HG02981 (cell line): ENCODE results near the gene FBXL22.

ENCODE experiments used
- ATAC-seq: cut with Tn5 transposase; IDR thresholded peaks from one replicate; pipeline ENCODE4 v1.9.1; 2021; ENCODE audit warnings: mild to moderate bottlenecking, moderate library complexity; ENCODE audit not compliant: unreplicated experiment

Gene FBXL22

DNA sequence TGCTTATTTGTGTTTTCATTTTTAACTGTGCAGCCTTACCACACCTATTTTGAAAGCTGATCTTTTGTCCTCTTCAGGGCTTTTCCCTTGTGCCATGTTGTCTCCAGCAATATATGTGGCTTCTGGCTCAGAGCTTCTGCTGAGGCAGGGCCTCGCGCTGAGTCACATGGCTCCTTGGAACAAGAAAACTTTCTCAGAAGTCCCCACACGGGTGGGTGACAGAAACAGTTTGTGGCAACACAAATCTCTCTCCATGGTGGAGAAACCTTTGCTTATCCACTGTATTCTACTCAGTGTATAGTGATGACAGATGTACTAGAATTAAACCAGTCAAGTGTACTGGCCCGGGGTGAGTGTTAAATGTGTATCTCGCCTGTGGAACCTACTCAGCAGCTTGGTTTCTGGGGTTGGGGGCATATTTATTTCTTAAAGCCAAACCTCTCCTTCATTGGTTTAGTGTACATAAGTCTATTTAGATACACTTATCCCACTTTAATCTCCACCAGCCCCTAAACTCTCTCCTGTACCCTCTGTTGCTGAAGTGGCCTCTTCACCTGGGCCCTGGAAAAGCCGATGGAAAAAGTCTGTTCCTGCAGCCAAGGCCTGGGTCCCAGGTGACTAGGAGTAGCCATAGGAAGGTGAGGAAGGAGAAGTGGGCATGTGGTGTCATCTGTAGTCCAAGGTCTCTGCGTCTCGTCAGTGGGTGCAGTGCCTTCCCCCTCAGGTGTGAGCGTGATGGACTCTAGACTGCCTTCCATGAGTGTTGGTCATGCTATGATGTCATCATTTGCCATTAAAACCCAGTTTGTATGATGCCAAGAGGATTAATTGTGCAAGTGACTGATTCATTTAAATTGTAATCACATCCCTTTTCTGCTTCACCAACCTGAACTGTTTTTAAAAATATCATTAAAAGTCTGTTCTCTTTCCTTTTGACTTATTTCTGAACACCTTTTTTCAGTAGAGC lies 3.2 kb upstream of the FBXL22 start:
- ATAC-seq = no peak

DNA sequence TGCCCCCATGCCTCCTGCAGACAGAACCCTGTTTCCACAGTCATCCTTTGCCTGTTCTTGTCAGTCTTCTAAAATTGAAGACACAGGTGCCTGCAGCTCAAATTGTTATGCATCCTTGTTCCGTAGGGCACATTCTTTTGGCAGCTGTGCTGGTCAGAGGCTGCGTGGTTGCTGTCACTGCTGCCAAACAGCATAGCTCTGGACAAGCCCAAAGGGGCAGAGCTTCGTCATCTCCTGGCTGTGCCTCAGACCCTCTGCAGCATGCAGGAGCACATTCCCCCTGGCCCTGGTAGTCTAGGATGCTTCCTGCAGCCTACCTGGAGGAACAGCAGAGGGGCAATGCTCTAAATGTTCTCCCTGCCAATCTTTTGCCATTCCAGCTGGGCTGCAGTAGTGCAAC lies 2.1 kb upstream of the FBXL22 start:
- ATAC-seq = no peak

DNA sequence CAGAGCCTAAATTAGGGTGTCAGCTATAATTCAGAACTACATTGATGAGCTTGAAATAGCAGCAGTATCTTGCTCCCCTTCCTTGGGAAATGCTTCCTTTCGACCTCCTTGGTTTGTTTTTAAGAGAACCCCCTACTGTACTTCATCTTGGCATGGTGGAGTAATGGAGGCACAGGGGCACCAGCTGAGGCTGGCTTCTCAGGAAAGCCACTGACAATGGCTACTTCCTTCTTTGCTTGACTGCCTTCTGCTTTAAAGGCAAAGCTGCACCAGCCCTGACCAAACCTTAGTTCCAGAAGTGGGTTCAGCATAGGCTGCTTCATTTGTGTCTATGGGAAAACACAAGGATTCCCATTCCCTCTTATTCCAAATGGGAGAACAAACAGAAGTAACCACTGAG lies 1.5 kb upstream of the FBXL22 start:
- no peak for ATAC-seq

DNA sequence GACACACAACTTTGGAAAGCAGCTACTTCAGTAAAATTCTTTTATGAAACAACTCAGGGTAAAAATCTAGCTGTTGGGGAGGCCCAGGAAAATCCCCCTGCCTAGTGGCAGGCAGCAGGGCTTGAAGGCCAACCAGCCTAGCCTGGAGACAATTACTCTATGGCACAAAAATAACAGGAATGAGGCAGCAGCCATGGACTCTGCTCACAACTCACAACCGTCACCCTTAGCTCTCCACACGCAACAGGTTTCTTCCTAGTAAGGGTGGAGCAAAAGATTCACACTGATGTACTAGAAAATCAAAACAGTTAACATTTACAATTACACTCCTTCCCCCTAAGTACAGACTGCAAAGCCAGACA lies 530 bp upstream of the FBXL22 start:
- ATAC-seq = no peak

DNA sequence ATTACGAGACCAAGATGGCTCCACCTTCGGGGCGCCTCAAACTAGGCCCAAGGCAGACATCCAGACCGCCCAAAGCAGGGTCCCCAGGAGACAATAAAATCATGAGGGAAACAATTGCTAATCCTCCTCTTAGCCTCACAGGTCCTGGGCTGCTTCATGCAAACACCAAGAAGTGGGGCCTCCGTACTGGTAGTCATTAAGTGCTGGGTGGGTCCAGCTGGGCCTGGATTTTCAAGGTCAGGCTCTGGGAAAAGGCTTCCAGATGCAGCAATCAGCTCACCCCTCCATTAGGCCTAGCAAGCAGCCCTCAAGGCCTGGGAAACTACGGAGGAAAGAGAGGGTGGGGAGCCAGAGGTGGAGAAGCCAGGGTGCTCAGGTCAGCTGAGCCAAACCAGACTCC lies 634 bp downstream of the FBXL22 start:
- ATAC-seq = no peak

DNA sequence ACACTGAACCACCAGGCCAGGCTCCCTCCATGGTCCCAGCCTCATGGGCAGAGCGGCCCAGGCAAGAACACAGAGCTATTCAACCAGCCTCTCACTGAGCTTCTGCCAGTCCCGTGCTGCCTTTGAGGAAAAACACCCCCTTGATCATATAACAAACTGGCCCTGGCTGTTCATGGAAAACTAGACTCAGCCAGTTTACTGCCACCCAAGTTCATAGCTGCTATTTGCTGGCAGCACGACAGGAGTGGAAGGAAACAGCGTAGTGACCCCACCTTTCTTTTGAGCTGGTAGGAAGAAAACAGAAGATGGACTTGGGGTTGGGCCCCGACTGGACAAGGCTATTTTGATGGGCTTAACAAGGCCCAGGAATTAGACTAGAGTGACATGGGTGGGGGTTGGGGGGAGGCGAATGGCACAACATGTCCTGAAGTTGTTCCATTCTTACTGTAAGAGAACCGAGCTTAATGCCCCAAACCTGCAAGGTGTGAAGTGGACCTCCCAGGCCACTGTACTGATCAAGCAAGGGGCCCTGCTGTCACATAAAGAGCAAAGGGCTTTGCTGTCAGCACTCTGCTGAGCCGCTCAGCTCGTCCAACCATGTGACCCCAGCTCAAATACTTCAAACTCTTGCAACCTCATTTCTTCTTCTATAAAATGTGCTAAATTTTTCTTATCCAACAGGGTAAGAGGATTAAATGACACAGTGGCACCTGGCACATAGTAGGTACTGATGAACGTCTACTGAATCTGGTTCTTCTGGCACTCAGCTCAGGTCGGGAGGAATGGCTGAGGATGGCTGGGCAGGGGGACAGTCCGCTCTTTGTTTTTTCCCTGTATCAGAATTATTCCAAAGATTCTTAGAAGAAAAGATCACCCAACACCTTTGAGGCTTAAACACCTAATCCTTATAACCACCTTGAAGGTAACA lies 1.6 kb downstream of the FBXL22 start:
- no peak for ATAC-seq

DNA sequence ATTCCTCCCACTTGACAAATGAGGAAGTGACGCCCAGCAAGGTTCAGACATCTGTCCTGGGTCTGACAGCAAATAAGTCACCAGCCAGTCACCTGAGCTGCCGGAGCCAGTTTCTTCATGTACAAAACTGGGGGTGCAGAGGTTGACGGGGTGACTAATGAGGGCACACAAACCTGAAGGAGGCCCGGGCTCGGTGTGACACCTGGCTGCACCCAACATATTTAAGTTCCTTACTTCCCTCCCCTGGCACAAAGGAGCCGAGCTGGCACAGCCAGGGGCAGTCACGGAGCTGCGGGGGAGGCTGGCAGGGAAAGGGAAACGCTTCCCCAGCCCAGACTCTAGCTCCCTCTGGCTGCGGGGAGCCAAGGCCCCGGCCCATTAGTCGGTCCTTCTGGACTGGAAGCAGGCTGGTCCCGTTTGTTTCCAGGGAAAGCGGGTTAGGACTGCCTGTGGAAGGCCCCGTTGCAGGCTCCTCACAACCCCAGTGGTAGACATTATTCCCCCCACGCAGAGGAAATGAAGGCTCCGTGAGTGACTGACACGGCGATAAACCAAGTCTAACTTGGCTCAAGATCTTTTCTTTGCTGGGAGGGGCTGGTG lies 2.3 kb downstream of the FBXL22 start:
- ATAC-seq = no peak

DNA sequence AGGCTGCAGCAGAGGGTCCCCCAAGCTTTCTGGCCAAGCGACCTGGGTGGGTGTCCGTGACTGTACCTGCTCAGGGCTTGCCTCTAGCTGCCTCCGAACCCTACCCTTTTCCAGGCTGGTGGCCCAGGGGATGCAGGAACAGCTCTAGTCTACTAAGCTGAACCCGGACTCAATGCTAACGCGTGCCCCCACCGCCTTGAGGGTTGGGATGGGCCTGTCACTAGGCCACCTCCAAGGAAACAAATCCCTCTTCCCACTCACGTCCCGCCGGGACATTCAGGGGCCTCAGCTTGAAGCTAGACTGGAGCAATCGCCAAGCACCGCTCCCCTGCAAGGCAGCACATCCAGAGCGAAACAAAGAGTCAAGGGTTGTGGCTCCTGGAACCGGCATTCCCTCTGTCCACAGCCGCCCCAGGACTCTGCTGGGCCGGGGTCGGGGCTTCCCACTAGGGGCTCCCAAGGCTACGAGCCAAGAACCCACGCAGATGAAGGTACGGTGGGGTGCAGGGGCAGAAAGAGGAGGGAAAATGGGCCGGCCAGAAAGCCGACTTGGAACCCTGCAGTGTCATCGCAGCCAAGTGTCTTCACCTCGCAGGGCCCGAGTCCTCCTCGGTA lies 2.9 kb downstream of the FBXL22 start:
- ATAC-seq = no peak

DNA sequence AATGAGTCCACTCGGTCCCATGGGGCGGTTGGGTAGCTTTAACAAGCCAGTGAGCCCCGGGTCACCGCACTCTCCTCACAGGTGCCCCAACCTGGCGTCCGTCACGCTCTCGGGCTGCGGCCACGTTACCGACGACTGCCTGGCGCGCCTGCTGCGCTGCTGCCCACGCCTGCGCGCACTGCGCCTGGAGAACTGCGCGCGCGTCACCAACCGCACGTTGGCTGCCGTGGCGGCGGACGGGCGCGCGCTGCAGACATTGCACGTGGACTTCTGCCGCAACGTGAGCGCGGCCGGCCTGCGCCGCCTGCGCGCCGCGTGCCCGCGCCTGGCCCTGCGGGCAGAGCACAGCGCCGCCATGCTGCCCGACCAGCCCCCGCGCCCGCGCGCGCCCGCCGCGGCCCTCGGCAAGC lies 3.4 kb downstream of the FBXL22 start:
- ATAC-seq = peak; percentile 74

DNA sequence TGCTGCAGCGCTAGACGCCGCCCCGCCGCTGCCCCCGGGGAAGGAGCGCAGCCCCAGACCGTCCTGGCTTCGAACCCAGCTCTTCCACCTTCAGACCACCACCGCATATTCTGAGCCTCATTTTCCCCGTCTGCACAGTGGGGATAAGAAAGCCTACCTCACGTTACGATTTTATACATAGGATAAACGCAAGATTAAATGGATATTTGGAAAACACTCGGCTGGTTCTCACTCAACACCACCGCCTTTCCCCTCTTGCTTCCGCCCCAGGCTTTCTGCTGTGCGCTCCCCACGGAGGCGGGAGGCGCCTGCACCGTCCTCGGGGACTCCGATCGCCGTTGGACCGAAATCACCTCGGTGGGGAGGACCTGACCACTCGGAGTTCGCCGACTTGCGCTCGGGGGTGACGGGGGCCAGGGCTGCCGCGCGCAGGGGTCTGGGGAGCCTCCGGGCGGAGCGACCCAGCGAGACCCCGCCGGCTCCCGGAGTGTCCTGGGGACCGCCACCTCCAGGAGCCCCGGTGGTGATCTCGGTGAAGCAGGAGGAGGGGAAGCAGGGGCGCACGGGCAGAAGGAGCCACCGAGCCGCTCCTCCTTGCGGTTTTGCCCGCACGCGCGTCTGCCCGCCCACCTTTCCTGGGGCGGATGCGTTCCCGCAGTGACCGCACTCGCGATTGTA lies 4.0 kb downstream of the FBXL22 start:
- ATAC-seq = no peak

DNA sequence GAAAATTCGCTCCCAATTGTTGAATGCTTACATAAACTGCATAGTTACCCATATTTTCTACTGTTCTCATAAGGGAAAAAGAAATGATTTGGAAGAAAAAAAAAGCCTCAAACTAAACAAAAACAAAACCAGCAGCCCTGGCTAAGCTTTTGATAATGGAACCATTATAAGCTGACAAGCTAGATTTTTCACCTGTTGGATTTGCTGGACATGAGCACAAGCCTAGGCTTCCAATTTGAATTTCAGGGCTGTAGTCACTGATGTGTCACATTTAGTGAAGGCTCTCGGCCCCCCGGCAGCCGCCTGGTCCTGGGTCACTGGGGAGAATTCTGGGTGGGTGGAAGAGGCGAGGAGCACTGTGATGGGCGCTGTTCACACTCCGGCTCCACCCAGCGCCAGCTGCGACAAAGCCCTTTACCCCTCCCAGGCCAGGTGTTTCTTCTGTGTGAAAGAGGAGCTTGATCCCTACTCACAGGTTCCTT lies 4.6 kb downstream of the FBXL22 start:
- ATAC-seq = no peak

DNA sequence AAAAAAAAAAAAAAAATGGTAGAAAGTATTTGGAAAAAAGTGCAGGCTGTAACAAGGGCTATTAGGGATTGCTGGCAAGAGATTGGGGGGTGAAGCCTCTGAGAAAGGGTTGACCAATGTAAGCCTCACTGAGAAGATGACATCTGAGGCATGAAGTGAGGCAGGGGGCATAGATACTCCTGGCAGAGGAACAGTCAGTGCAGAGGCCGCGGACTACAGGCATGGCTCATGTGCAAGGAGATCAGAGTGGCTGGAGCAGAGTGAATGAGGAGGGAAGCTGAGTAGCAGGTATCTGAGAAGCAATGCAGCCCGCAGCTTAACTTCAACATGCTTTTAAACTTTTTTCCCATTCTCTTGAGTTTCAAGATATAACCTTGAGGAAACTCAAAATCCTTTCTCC lies 5.4 kb downstream of the FBXL22 start:
- no peak for ATAC-seq

DNA sequence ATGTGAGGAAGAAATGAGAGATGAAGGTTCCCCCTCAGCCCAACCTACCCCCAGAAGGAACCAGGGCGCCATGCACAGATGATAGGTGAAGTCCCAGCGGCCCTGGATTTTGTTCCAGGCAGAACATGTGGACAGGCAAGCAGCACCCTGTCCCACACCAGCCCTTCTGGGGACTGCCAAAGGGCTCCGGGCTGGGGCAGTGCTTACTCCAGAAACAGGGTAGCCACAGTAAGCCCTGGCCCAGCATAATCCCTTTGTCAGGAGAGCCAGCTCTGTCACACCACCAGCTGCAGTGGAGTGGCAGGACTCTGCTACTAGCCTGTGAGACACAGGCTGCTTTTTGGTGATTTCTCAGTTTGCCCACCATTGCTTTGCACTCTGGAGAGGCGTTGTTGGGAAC lies 6.3 kb downstream of the FBXL22 start:
- no peak for ATAC-seq

DNA sequence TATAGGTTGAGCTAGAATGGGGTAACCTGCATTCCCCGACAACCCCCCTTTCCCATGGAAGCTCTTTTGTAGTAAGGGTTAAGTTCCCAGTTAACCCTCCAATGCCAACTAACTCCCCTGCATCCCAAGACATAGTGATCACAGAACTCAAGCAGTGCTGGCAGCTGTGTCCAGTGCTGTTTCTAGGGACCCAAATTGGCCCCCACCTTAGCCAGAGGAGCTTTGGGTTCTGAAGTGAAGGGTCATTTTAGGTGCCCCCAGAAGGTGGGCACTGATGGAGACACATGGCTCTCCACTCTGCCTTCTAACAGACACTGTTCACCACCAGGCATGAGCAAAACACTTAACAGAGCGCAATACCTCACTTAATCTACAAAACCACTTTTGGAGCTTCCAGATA lies 7.1 kb downstream of the FBXL22 start:
- no peak for ATAC-seq

DNA sequence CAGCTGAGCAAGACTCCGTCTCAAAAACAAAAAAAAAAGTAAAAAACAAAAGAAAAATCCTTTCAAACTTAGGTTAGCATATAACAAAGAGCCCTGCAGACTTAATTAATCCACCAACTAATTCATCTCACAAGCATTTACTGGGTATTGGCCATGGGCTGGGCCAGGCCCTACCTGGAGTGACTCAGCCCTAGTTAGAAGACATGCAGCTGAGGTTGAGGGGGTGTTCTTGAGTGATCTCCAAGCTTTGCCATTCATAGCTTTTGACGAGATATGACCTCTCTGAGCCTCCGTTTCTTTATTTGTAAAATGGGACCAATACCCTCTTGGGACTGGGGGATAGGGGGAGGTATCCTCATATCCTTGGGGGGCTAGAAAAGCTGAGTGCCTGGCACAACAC lies 7.8 kb downstream of the FBXL22 start:
- no peak for ATAC-seq

DNA sequence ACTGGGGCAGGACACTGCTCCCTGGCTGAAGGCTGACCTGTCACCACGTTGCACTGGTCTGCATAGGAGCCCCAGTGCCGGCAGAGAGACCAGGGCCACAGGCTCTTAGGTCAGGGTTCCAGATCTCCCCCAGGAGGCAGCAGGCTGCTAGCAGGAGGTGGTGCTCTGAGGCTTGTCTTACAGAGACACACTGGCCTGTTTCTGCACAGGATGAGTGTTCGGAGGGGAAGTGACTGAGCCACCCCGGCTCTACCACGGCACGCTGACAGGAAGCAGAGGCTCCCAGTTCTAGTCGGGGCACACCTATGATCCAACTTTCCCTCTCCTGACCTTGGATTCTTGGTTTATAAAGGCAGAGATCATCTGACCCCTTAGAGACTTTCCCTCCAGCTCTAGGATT lies 8.6 kb downstream of the FBXL22 start:
- peak; percentile 36 for ATAC-seq

DNA sequence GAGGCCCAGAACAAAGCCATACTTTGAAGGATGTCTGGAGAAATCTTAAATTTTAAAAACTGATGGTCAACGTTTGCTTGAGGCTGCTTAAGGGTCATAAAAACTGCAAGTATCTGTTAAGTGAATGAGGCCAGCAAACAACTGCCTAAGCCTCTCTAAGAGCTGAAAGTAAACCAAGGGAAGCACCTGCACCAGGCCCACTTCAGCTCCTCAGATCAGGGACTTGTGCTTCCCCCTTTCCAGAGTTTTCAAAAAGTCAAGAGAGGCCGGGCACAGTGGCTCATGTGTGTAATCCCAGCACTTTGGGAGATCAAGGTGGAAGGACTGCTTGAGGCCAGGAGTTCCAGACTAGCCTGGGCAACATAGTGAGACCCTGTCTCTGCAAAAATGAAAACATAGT lies 9.1 kb downstream of the FBXL22 start:
- ATAC-seq = no peak

DNA sequence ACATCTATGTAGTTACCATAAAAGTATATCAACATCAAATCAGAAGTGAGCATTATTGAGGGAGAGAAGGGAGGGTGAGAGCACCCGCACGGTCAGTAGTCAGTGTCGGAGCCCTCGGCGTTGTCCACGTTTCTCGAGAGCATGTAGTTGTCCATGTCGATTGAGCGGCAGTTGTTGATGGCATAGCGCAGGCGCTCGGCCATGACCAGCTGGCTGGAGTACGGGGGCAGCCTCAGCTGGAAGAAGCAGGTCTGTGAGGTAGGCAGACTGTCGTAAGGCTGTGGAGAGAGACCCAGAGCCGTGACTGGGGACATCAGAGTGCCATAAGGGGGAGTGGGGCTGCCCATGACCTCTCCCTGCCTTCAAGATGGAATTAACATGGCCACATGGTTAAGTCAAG lies 11.8 kb downstream of the FBXL22 start:
- no peak for ATAC-seq

DNA sequence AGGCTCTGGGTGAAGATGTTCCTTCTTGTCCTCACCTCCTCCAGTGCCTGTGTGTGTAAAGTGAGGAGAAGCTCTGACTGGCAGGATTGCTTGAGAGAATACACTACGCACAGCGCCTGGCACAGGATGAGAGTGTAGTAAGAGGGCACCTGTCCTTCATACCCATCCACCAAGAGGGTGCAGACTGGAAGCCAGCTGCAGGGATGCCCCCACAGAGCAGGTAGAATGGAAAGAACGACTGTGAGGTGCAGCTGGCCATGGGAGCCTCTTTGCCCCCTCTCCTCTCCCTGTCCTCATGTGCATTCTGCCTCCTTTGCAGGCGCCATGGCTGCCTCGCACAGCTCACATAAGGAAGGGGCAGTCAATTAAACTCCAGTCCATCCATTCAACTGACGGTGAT lies 12.3 kb downstream of the FBXL22 start:
- ATAC-seq = no peak

DNA sequence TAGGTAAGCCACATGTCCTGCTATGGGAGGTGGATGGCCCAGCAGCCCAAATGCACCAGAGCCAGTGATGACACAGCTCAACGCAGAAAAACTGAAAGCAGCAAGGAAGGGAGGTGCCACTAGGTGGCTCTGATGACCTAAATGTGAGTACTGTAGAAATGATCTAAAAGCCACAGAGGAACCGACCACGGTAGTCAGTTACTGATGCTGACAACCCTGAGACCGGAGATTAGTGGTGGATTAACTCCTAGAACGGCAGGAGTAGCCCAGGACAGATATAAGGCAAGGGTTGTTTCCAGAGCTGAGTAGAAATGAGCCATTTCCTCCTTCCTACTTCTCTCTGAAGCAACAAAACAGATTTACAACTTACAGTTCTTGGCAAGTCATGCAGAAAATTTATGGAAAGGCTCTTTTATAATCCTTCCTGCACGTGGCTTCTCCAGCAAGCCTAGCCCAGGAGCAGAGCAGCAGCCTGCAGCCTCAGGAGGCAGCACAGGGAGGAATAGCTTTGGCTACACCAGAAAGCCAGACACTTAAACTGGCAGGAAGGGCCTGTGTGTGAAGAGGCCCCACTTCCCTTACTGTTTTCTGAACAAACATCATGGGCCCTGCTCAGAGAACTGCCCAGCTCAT lies 13.1 kb downstream of the FBXL22 start:
- ATAC-seq = no peak
